Nephron progenitor cell (in vitro differentiated cells): ENCODE data around the gene LAMA2.

Experiments
- DNase-seq: peaks from one replicate; pipeline ENCODE4 v3.0.0; 2021
- H3K27ac Mint-ChIP-seq: 2 replicates; pipeline ENCODE4 v1.8.0; 2021; ENCODE audit warnings: mild to moderate bottlenecking, moderate library complexity, mixed read lengths
- H3K27me3 Mint-ChIP-seq: 2 replicates; pipeline ENCODE4 v1.8.0; 2021; ENCODE audit warnings: mild to moderate bottlenecking, low read depth, mixed read lengths; ENCODE audit not compliant: poor library complexity
- H3K36me3 Mint-ChIP-seq: 2 replicates; pipeline ENCODE4 v1.8.0; 2021; ENCODE audit warnings: low read depth, mixed read lengths
- H3K4me1 Mint-ChIP-seq: 2 replicates; pipeline ENCODE4 v1.8.0; 2021; ENCODE audit warnings: mixed read lengths
- H3K4me3 Mint-ChIP-seq: 2 replicates; pipeline ENCODE4 v1.8.0; 2021; ENCODE audit warnings: mild to moderate bottlenecking, moderate library complexity, mixed read lengths
- H3K9me3 Mint-ChIP-seq: 2 replicates; pipeline ENCODE4 v1.8.0; 2021; ENCODE audit warnings: mild to moderate bottlenecking, moderate library complexity, mixed read lengths
- CTCF ChIP-seq: fragments of 200-600 bp; sonication (generic); IDR thresholded peaks from 2 replicates; pipeline ENCODE4 v1.5.0; 2021; ENCODE audit warnings: antibody characterized with exemption

The LAMA2 gene

GRCh38 chr6:129262661-129263060, 379.7 kb downstream of the LAMA2 start:
- DNase-seq: no peak
- Mint-ChIP-seq H3K27ac (no peak overlapping the region), H3K4me3 (no peak overlapping the region), H3K9me3 (no peaks in the 10 kb centered on the region), H3K27me3 (no peaks in the 10 kb centered on the region), H3K36me3 (no peaks in the 10 kb centered on the region), H3K4me1 (no peaks in the 10 kb centered on the region)
- TF ChIP-seq CTCF: no peak

- no peak for TF ChIP-seq CTCF
- H3K4me3 Mint-ChIP-seq: no peak overlapping the region
- DNase-seq: no peak
- H3K4me1 Mint-ChIP-seq: no peaks in the 10 kb centered on the region
- no peaks in the 10 kb centered on the region for H3K36me3 Mint-ChIP-seq
- H3K27ac Mint-ChIP-seq: no peak overlapping the region
- H3K27me3 Mint-ChIP-seq: no peaks in the 10 kb centered on the region
- H3K9me3 Mint-ChIP-seq: no peaks in the 10 kb centered on the region
Observed at GRCh38 chr6:129263176-129263575, 380.2 kb downstream of the LAMA2 start.

- Mint-ChIP-seq H3K9me3 (no peaks in the 10 kb centered on the region), H3K27ac (no peak overlapping the region), H3K36me3 (no peaks in the 10 kb centered on the region), H3K4me3 (no peak overlapping the region), H3K4me1 (no peaks in the 10 kb centered on the region), H3K27me3 (no peaks in the 10 kb centered on the region)
- TF ChIP-seq CTCF: no peak
- DNase-seq: no peak
Observed at GRCh38 chr6:129264480-129265045, 381.6 kb downstream of the LAMA2 start.

DNA sequence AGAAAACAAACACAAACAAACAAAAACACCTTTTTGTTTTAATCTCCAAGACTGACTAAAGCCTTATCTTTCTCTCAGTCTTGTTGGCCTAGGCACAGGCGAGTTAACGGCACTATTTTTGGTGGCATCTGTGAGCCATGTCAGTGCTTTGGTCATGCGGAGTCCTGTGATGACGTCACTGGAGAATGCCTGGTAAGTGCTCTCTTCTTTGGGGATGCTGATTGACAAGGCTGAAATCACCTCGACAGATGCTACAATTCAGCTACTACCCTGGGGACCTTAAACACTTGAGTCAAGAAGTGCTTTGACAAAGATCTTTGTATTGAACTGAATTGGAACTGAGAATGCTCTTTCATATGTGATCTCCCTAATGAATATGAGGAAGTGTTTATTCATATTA, 384.1 kb downstream of the LAMA2 start:
- H3K4me3 Mint-ChIP-seq: no peak overlapping the region
- H3K36me3 Mint-ChIP-seq: no peaks in the 10 kb centered on the region

GRCh38 chr6:129269076-129269475, 386.1 kb downstream of the LAMA2 start:
- no peak for DNase-seq
- no peaks in the 10 kb centered on the region for H3K36me3 Mint-ChIP-seq
- H3K4me1 Mint-ChIP-seq: no peaks in the 10 kb centered on the region
- TF ChIP-seq CTCF: no peak
- H3K27me3 Mint-ChIP-seq: no peaks in the 10 kb centered on the region
- H3K9me3 Mint-ChIP-seq: no peaks in the 10 kb centered on the region
- no peak overlapping the region for H3K27ac Mint-ChIP-seq
- no peak overlapping the region for H3K4me3 Mint-ChIP-seq

More for the DNA sequence above, 384.1 kb downstream of the LAMA2 start:
- no peak for TF ChIP-seq CTCF
- DNase-seq: no peak
- Mint-ChIP-seq H3K4me1 (no peaks in the 10 kb centered on the region), H3K27ac (no peak overlapping the region), H3K27me3 (no peaks in the 10 kb centered on the region), H3K9me3 (no peaks in the 10 kb centered on the region)

GRCh38 chr6:129269891-129270290, 387.0 kb downstream of the LAMA2 start:
- no peak for DNase-seq
- Mint-ChIP-seq H3K9me3 (no peaks in the 10 kb centered on the region), H3K27me3 (no peaks in the 10 kb centered on the region), H3K36me3 (no peaks in the 10 kb centered on the region), H3K4me3 (no peak overlapping the region), H3K27ac (no peak overlapping the region), H3K4me1 (no peaks in the 10 kb centered on the region)
- TF ChIP-seq CTCF: no peak
